Mesenchymal stem cell (in vitro differentiated cells and primary cell): ENCODE measurements around the gene PER2.

ENCODE experiments used
- DNase-seq: peaks from one replicate; pipeline ENCODE4 v3.0.0-alpha.2; 2013
- H2AFZ ChIP-seq: one replicate; pipeline ENCODE4 v1.6.1; 2013; ENCODE audit warnings: low read depth, mild to moderate bottlenecking, control low read depth, inconsistent platforms, low read length, moderate library complexity
- H2AK5ac ChIP-seq: 2 replicates; pipeline ENCODE4 v1.6.1; 2013; ENCODE audit warnings: low read length, moderate library complexity, mild to moderate bottlenecking, inconsistent platforms; ENCODE audit not compliant: severe bottlenecking
- H2BK120ac ChIP-seq: one replicate; pipeline ENCODE4 v1.6.1; 2013; ENCODE audit warnings: low read depth, mild to moderate bottlenecking, inconsistent platforms, low read length, moderate library complexity
- H2BK12ac ChIP-seq, 2 experiments: one replicate each; pipeline ENCODE4 v1.6.1; 2013; ENCODE audit warnings: inconsistent platforms in 2 of 2, low read length in 2 of 2, mild to moderate bottlenecking in 2 of 2, moderate library complexity in 2 of 2, control low read depth in 1 of 2
- H2BK15ac ChIP-seq: one replicate; pipeline ENCODE4 v1.6.1; 2013; ENCODE audit warnings: mild to moderate bottlenecking, low read depth, inconsistent platforms; ENCODE audit not compliant: poor library complexity, severe bottlenecking
- H2BK5ac ChIP-seq: 2 replicates; pipeline ENCODE4 v1.6.1; 2013; ENCODE audit warnings: low read depth, mild to moderate bottlenecking, low read length, control low read depth, inconsistent platforms; ENCODE audit not compliant: poor library complexity, severe bottlenecking
- H3K14ac ChIP-seq, 2 experiments: one replicate each; pipeline ENCODE4 v1.6.1; 2013; ENCODE audit warnings: inconsistent platforms in 2 of 2, low read length in 2 of 2, control low read depth in 1 of 2, mild to moderate bottlenecking in 1 of 2, moderate library complexity in 1 of 2
- H3K18ac ChIP-seq, 2 experiments: one replicate each; pipeline ENCODE4 v1.6.1; 2013; ENCODE audit warnings: inconsistent platforms in 2 of 2, low read length in 2 of 2, control low read depth in 1 of 2, low read depth in 1 of 2, mild to moderate bottlenecking in 1 of 2
- H3K23ac ChIP-seq, 2 experiments: one replicate each; pipeline ENCODE4 v1.6.1; 2013; ENCODE audit warnings: inconsistent platforms in 2 of 2, low read length in 2 of 2, mild to moderate bottlenecking in 2 of 2, moderate library complexity in 2 of 2, control low read depth in 1 of 2
- H3K27ac ChIP-seq: 2 replicates; pipeline ENCODE4 v1.5.1; 2013; ENCODE audit warnings: mild to moderate bottlenecking, moderate library complexity, low read length, control low read depth, inconsistent platforms; ENCODE audit not compliant: poor library complexity, severe bottlenecking
- H3K27me3 ChIP-seq, 2 experiments: 2 replicates each; pipeline versions ENCODE4 v1.6.1 to v1.7.0; 2013; ENCODE audit warnings: low read length in 2 of 2, mild to moderate bottlenecking in 2 of 2, moderate library complexity in 2 of 2, control low read depth in 1 of 2, inconsistent platforms in 1 of 2; ENCODE audit not compliant: control insufficient read depth in 1 of 2, insufficient read depth in 1 of 2
- H3K36me3 ChIP-seq, 2 experiments: 2 replicates each; pipeline versions ENCODE4 v1.6.1 to v1.7.0; 2013; ENCODE audit warnings: low read length in 2 of 2, control low read depth in 1 of 2, inconsistent platforms in 1 of 2, low read depth in 1 of 2, mild to moderate bottlenecking in 1 of 2; ENCODE audit not compliant: insufficient read depth in 2 of 2, control insufficient read depth in 1 of 2
- H3K4ac ChIP-seq, 2 experiments: one replicate each; pipeline ENCODE4 v1.6.1; 2013; ENCODE audit warnings: inconsistent platforms in 2 of 2, low read length in 2 of 2, mild to moderate bottlenecking in 2 of 2, moderate library complexity in 2 of 2, control low read depth in 1 of 2, low read depth in 1 of 2
- H3K4me1 ChIP-seq: 2 replicates; pipeline ENCODE4 v1.6.1; 2013; ENCODE audit warnings: low read depth, low read length, control low read depth; ENCODE audit not compliant: control insufficient read depth, insufficient read depth
- H3K4me2 ChIP-seq: 2 replicates; pipeline ENCODE4 v1.6.1; 2013; ENCODE audit warnings: low read length, mild to moderate bottlenecking, inconsistent platforms; ENCODE audit not compliant: poor library complexity, severe bottlenecking
- H3K4me3 ChIP-seq, 2 experiments: 2 replicates each; pipeline versions ENCODE4 v1.5.1 to v1.7.0; 2013; ENCODE audit warnings: low read length in 2 of 2, mild to moderate bottlenecking in 2 of 2, control low read depth in 1 of 2, low read depth in 1 of 2; ENCODE audit not compliant: insufficient read depth in 1 of 2
- H3K79me1 ChIP-seq: replicated peaks from 2 replicates; pipeline ENCODE4 v1.6.1; 2013; ENCODE audit warnings: mild to moderate bottlenecking, control low read depth, low read length, inconsistent platforms; ENCODE audit not compliant: poor library complexity, severe bottlenecking
- H3K9ac ChIP-seq: 2 replicates; pipeline ENCODE4 v1.7.0; 2013; ENCODE audit warnings: mild to moderate bottlenecking, low read length, moderate library complexity
- H3K9me3 ChIP-seq: 2 replicates; pipeline ENCODE4 v1.7.0; 2013; ENCODE audit warnings: mild to moderate bottlenecking, low read length; ENCODE audit not compliant: control insufficient read depth
- H4K8ac ChIP-seq: one replicate; pipeline ENCODE4 v1.6.1; 2013; ENCODE audit warnings: inconsistent platforms, mild to moderate bottlenecking, low read length, moderate library complexity
- H4K91ac ChIP-seq: one replicate; pipeline ENCODE4 v1.6.1; 2013; ENCODE audit warnings: mild to moderate bottlenecking, low read length, inconsistent platforms
- WGBS: methylation state at CpG from one replicate; pipeline ENCODE4 v1.1.7; 2013; ENCODE audit warnings: mixed read lengths; 5-methylcytosine and 5-hydroxymethylcytosine counted together

PER2 gene

GRCh38 chr2:238242731-238243495 is 45.5 kb downstream of the PER2 start:
- H4K91ac ChIP-seq: no peak overlapping the region

GRCh38 chr2:238241970-238242369 is 46.4 kb downstream of the PER2 start:
- H3K4ac ChIP-seq: no peak overlapping the region
- peaks cover 18% of the 10 kb centered on the region for H3K4me1 ChIP-seq
- no peak overlapping the region for H4K8ac ChIP-seq
- no peak overlapping the region for H2BK5ac ChIP-seq
- H3K27me3 ChIP-seq: peaks cover 30 to 31% of the 10 kb centered on the region in 2 experiments
- H4K91ac ChIP-seq: no peak overlapping the region
- H2BK12ac ChIP-seq: no peak overlapping the region
- H3K14ac ChIP-seq: no peak overlapping the region
- no peak overlapping the region for H2BK120ac ChIP-seq
- DNase-seq: no peak
- no peak overlapping the region for H3K9ac ChIP-seq
- H3K18ac ChIP-seq: no peak overlapping the region
- no peak overlapping the region for H3K4me3 ChIP-seq
- 71% methylated on average over 2 of the region's 2 CpGs for WGBS
- H3K4me2 ChIP-seq: no peak overlapping the region
- H3K27ac ChIP-seq: no peak overlapping the region
- H2BK15ac ChIP-seq: no peak overlapping the region
- H3K36me3 ChIP-seq: peaks cover 5 to 19% of the 10 kb centered on the region in 2 experiments
- no peak overlapping the region for H2AK5ac ChIP-seq
- H3K23ac ChIP-seq: no peak overlapping the region
- no peak overlapping the region for H2AFZ ChIP-seq
- H3K79me1 ChIP-seq: no peaks in the 10 kb centered on the region
- H3K9me3 ChIP-seq: no peaks in the 10 kb centered on the region

More at GRCh38 chr2:238242731-238243495, 45.5 kb downstream of the PER2 start:
- no peak overlapping the region for H2BK15ac ChIP-seq
- H3K27ac ChIP-seq: no peak overlapping the region
- H4K8ac ChIP-seq: peak overlapping the region; percentile 23
- no peak overlapping the region for H2AK5ac ChIP-seq
- H3K36me3 ChIP-seq: peaks cover 5 to 27% of the 10 kb centered on the region in 2 experiments
- no peak overlapping the region for H2BK120ac ChIP-seq
- H3K4me3 ChIP-seq: no peak overlapping the region
- DNase-seq: peak; percentile 39
- H3K9ac ChIP-seq: no peak overlapping the region
- no peak overlapping the region for H3K18ac ChIP-seq
- H3K23ac ChIP-seq: no peak overlapping the region
- H3K9me3 ChIP-seq: no peaks in the 10 kb centered on the region
- peak overlapping the region; percentile 7 to 28 for H2BK12ac ChIP-seq
- H3K4me1 ChIP-seq: peaks cover 18% of the 10 kb centered on the region
- H3K14ac ChIP-seq: no peak overlapping the region
- no peak overlapping the region for H3K4me2 ChIP-seq
- peaks cover 22% of the 10 kb centered on the region in 2 experiments for H3K27me3 ChIP-seq
- 76% methylated on average over 5 of the region's 7 CpGs for WGBS
- H2BK5ac ChIP-seq: no peak overlapping the region
- no peak overlapping the region for H3K4ac ChIP-seq
- no peaks in the 10 kb centered on the region for H3K79me1 ChIP-seq
- no peak overlapping the region for H2AFZ ChIP-seq

GRCh38 chr2:238240757-238241711 is 47.4 kb downstream of the PER2 start:
- H3K4ac ChIP-seq: no peak overlapping the region
- no peak overlapping the region for H2BK5ac ChIP-seq
- no peak overlapping the region for H3K23ac ChIP-seq
- H2BK12ac ChIP-seq: no peak overlapping the region
- H2AFZ ChIP-seq: no peak overlapping the region
- peaks cover 5 to 15% of the 10 kb centered on the region in 2 experiments for H3K36me3 ChIP-seq
- no peak overlapping the region for H3K27ac ChIP-seq
- no peaks in the 10 kb centered on the region for H3K9me3 ChIP-seq
- no peak overlapping the region for H3K14ac ChIP-seq
- WGBS: 3% methylated on average over 47 of the region's 71 CpGs
- no peak overlapping the region for H4K91ac ChIP-seq
- peaks cover 40 to 41% of the 10 kb centered on the region in 2 experiments for H3K27me3 ChIP-seq
- peak overlapping the region; percentile 17 for H2BK15ac ChIP-seq
- H3K4me1 ChIP-seq: peaks cover 18% of the 10 kb centered on the region
- H4K8ac ChIP-seq: no peak overlapping the region
- no peak overlapping the region for H2BK120ac ChIP-seq
- H3K9ac ChIP-seq: no peak overlapping the region
- peak overlapping the region; percentile 52 for H3K4me2 ChIP-seq
- H3K18ac ChIP-seq: no peak overlapping the region
- H3K79me1 ChIP-seq: no peaks in the 10 kb centered on the region
- H2AK5ac ChIP-seq: no peak overlapping the region
- no peak overlapping the region for H3K4me3 ChIP-seq
- DNase-seq: peak; percentile 45
